Esophagus squamous epithelium (tissue), 4 donors: Measurements from ENCODE around the gene KAT2B.

Experiments used
- CTCF ChIP-seq, 6 experiments: fragments of 450-650 bp in 4 of 6; fragments of 200-600 bp in 2 of 6; sonication (generic) in 2 of 6; IDR thresholded peaks; one replicate each; pipeline ENCODE4 v1.5.1; 2016 to 2019; ENCODE audit warnings: antibody characterized with exemption in 6 of 6, mild to moderate bottlenecking in 4 of 6, moderate library complexity in 4 of 6
- POLR2A ChIP-seq, 4 donors: fragments of 450-650 bp; IDR thresholded peaks; one replicate each; pipeline ENCODE4 v1.6.1; 2017; ENCODE audit warnings: antibody characterized with exemption in 4 of 4, mild to moderate bottlenecking in 4 of 4, moderate library complexity in 3 of 4

- no peak for TF ChIP-seq CTCF (IDR thresholded peaks at IDR 0.05)
- TF ChIP-seq POLR2A (IDR thresholded peaks at IDR 0.05) = no peak
Observed at GRCh38 chr3:20095470-20095869, 55.2 kb downstream of the KAT2B start.
